Measurements from ENCODE around the gene PRKAR2B.
"Not testable (repeated sequence)": the region's sequence is repeated elsewhere in the genome, so short reads cannot be mapped to it uniquely, and the experiment has no call there.

PRKAR2B gene

DNA sequence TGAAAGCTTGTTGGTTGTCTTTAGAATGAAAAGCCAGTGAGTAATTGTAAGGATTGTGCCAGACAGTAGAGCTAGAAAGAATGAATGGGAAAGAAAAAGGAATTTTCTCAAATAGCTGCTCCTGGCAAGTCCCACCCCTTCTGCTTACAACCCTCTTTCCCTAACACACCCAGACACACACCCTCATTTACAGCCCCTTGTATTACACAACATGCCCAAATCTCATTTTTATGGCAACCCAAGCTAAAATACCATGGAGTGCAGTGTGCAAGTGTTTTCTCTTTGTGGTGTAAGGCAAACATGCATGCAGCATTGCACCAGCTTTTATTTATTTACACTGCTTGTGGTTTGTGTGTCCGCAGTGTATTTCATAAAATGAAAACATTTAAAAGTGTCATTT lies 1.5 kb downstream of the PRKAR2B start:
- DNase-seq = no peak
- intact Hi-C loops (cut with DNase I) = no loop called here

DNA sequence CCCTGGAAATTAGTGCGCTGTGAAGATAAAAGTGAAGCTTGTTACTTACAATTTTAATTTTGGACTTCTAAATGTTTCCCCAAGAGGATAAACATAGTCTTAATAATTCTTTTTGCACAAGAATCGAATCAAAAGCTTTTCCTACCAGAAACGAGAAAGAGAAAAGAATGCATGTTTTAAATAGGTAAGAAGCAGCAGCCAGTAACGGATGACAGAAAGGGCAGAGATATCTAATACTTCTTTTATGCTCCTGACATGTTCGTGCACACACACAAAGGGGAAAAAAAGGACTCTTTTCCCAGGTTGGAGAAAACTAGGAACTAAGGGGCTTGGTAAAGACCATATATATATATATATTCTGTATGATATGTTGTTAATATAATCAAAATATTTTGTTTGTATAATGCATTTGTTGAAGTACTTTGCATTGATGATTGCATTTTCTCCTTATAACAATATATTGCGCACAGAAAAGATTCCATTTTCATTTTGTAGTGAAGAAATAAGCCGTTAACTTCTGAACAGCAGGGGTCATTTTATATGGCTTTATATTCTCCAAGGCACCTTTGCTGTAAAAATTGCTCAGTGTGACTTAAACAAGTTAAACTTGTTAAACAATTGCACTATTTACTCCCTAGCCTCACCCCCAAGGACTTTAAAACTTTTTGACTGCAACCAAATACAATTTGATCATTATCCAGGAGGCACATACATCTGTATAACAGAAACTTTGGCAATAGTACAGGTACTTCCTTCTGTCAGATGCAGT lies 2.2 kb downstream of the PRKAR2B start:
- intact Hi-C loops (cut with DNase I) = no loop called here

DNA sequence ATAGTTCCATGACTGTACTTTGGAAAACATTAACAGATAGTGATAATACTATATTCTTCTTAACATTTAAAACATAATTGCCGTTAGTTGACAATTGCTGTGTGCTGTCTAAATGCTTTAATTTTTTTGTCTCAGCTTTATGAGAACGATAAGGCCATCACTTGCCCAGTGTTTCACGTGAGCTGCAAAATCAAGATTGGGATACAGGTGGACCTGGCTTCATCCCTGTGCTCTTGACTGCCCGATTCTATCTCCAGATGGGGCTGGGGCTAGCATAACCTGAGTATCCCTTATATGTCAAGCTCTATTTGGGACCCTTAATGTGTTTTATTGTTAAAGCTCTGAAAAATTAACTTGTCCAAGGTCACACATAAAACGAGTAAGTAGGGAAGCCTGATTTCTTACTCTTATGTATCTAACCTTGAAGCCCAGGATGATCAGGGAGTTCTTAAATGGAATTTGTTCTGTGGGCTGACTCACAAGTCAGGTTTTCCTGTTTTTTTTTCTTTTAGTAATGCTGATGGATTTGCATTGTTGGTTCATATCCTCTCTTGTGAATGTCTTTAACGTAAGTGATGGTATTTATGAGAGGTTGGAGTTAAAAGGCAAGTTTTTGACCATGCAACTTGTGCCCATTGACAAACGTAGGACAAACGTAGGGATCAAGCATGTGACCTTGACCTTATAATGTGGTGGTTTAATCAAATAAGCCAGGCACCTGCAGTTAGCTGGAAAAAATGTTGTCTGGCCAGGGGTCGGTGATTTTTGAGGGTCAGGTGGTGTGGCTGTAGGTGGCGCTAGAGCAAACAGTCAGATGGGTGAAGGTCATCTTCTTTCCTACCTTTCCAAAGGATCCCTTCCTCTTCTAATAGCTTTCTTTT lies 3.6 kb downstream of the PRKAR2B start:
- DNase-seq = no peak
- intact Hi-C loops (cut with DNase I) = no loop called here

More for the DNA sequence above, 2.2 kb downstream of the PRKAR2B start:
- DNase-seq = no peak

DNA sequence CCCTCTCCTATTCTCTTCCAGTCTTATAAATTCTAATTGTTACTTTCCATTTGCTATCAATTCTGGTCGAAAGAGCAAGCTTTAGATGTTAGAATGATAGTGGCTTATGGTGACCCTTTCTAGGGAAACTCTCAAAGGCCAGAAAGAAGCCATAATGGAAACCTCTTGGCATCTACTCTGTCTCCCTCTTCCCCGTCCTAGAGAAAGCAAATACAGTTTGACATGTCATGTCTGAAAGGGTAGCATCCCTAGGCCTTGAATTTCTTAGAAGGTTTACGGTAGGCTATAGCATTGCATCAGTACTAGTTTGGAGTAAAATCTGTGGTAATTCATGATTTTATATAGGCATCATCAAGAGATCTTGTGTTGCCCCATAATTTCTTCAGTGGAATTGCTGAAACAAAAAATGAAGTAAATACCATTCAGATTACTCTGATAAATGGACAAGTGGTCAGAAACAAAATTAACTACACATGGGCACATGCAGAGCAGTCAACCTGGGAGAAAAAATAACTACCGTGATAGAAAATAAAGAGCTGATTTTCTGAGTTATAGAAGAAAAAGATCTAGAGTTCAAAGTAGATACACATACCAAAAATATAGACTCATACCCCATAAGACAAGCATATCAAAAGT lies 4.4 kb downstream of the PRKAR2B start:
- no peak for DNase-seq
- intact Hi-C loops (cut with DNase I) = no loop called here

DNA sequence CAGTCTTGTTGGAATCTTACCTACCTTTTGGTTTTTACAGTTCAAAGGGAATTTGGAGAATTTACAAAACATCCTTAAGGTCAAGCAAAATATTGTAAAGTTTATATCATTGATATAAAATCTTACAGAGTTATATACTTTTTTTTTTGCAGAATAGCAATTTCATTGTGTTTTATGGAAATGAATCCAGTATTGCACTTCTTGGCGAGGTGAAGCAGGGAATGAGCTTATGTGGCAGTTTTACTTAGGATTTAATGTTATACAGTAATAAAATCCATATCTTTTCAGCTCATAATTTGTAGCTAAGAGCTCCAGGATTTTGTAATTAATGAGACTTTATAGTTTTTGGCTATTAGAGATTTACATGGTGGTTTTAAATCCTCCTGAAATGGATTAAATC lies 5.0 kb downstream of the PRKAR2B start:
- intact Hi-C loops (cut with DNase I) = no loop called here
- no peak for DNase-seq

DNA sequence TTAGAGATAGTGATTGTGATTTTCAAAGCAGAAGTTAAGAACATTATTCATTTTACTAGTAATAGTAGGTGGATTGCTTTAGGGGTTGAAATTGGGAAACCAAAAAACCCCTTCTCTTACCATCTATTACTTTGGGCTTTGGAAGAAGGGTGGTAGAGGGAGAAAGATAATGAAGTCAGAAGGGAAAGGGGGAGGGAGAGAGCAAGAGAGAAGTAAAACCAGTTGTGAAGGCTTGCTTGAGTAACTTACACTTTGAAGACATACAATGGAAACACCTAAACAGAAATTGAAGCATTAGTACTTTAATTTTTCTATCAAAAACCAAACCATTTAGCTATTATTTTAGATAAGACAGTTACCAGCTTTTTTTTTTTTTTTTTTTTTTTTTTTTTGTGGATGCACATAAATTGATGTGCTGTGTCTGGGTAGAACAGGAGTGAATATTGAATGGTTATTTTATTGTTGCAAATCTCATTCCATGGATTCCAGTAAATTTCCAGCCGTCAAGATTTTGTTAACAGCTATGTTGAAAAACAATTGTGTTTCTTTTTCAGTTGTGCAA lies 5.5 kb downstream of the PRKAR2B start:
- no peak for DNase-seq
- intact Hi-C loops (cut with DNase I) = no loop called here

DNA sequence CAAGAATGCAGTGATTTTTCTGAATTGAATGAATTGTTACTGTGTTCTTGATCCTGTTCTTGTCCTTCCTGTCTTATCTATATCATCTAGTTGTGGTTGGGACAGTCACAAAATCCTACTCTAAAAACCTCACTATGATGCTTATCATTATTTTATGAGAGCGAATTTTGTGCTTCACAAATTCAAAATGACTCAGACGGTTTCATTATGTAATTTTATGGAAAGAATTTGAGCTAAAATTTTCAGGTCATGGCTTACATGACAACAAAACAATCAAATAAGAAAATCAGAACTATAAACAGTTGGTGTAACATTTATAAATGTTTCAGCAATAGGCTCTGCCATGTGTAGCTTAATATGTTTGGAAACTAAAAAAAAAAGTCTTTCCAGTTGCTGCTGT lies 6.9 kb downstream of the PRKAR2B start:
- intact Hi-C loops (cut with DNase I) = no loop called here
- DNase-seq = no peak

DNA sequence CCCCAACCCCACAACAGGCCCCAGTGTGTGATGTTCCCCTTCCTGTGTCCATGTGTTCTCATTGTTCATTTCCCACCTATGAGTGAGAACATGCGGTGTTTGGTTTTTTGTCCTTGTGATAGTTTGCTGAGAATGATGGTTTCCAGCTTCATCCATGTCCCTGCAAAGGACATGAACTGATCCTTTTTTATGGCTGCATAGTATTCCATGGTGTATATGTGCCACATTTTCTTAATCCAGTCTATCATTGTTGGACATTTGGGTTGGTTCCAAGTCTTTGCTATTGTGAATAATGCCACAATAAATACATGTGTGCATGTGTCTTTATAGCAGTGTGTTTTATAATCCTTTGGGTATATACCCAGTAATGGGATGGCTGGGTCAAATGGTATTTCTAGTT lies 10.5 kb downstream of the PRKAR2B start:
- DNase-seq; intact Hi-C loops (cut with DNase I): not testable (repeated sequence)

DNA sequence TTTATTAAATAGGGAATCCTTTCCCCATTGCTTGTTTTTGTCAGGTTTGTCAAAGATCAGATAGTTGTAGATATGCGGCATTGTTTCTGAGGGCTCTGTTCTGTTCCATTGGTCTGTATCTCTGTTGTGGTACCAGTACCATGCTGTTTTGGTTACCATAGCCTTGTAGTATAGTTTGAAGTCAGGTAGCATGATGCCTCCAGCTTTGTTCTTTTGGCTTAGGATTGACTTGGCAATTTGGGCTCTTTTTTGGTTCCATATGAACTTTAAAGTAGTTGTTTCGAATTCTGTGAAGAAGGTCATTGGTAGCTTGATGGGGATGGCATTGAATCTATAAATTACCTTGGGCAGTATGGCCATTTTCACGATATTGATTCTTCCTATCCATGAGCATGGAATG lies 11.6 kb downstream of the PRKAR2B start:
- DNase-seq; intact Hi-C loops (cut with DNase I): not testable (repeated sequence)

DNA sequence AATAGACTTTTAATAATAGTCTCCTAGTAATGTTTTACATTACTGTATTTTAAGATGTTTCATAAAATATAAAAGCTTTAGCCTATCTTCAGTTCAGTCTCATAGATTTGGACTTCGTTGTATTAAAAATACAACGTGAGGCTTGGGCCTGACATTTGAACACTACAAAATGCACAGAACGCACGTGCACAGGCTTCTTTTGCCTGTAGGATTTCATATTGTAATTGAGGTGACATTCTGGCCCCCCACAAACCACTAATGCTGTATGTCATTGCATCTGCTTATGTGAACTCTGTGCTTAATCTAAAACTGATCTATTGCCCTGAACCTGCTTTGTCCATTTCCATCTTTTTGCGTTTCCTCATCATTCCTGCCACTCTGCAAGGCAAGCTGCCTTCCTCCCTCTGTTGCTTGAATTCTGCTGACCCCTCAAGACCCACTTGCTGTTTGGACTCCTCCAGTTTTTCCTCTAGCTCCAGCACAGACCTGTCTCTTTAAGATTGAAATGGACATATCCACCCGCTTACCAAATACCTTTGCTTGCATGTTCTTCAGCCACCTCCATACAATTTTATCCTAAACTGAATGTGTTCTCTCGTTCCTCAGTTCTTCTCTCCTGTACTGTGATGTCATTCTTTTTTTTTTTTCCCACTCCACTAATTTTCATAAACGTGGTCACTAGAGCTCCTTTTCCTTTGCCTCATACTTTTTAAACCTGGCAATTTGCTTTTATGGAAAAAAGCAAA lies 12.4 kb downstream of the PRKAR2B start:
- no peak for DNase-seq
- intact Hi-C loops (cut with DNase I) = no loop called here

DNA sequence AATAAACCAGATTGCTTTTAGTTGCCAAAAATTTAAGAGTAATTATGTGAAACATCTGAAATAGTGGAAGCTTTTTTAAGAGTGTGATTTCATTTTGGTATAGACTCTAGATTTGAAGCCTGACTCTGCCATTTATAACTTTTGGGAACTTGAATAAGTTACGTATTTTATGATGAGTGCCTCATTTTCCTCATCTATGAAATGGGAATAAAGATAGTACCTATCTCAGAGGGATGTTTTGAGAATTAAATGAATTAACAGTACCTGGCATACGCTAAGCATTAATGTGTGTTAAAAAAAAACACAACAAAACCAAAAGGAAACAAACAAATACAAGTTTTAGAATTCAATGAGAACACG lies 12.9 kb downstream of the PRKAR2B start:
- no peak for DNase-seq
- intact Hi-C loops (cut with DNase I) = no loop called here

DNA sequence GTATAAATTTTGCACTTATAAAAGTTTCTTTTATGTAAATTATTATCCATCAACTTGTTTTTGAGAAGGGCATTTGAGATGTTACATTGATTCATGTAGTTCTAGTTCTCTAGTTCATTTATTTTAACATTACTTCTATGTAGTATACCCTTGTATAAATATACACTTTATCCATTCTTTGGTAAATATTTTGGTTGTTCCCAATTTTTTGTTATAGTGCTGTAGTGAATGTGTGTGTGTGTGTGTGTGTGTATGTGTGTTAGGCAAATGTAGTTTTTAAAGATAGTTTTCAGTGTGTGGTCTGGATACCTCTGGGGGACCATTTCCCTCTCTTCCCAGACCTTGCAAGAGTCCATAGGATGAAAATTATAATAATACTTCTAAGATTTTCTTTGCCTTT lies 15.0 kb downstream of the PRKAR2B start:
- intact Hi-C loops (cut with DNase I) = no loop called here

DNA sequence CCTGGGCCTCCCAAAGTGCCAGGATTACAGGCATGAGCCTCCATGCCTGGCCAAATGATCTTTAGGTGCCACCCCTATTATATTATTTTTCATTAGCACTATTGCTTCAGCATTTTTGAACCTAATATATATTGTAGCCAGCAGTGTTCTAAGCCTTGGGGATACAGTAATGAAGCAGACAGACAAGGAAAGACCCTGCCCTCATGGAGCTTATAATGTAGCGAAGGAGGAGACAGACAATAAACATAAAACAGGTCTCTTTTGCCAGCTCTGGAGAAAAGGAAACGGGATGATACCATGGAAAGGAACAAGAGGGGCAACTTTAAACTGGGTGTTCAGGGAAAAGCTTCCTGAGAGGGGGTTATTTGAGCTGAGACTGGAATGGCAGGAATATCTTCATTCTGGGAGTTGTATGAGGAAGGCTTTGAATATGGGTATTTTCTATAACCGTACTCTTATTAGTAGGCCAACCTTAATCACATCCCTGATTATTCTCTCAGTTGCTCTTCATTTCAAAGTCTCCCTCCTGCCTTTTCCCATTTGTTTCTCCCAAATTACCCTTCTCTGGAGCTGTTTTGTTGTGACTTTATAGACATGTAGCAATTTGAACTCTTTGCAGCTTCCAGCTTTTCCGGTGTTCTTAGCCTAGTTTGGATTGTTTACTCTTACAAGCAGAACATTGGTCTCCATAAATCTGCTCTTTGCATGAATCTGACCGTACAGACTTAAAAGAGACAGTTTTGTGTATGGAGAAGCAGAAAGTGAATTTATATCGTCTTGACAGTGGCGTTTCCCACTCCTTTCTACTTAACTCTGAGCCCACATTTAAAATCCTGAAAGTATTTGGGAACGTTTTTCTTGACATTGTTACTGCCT lies 19.0 kb downstream of the PRKAR2B start:
- no peak for DNase-seq

More for the DNA sequence above, 15.0 kb downstream of the PRKAR2B start:
- DNase-seq = no peak

DNA sequence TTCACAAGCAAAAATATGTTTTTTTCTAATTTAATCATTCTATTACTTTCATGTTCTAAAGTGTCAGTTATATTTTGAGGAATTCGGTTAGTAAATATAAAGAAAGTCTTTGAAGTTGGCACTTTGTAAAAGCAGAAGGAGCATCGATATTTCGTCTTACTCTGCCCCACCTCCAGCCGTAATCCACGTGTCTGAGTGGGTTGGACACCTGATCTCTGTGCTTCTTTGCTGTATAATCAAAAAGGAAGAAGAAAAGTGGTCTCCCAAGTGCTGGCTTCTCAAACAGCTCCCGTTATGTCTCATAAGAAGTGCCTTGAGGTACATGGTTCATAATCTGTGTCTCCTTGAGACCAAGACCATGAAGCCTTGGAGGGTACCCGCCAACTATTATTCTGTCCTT lies 19.8 kb downstream of the PRKAR2B start:
- DNase-seq = peak in 1 of 10 donors; percentile 69
- intact Hi-C loops (cut with DNase I) = no loop called here

More for the DNA sequence above, 19.0 kb downstream of the PRKAR2B start:
- intact Hi-C loops (cut with DNase I) = no loop called here

DNA sequence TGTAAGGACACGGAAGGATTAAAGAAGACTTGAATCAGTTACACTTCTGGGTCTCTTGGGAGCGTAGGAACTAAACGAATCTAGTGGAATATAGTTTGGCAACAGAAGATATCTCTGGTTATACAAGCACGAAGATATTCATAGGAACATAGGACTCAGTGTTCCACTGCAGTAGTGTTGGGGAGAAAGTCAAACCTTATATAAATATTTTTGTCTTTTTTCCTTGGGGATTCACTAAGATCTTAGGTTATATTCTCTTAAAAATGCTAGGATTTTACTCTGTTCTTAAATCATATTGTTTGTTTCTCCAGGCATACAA lies 21.4 kb downstream of the PRKAR2B start:
- intact Hi-C loops (cut with DNase I) = no loop called here

DNA sequence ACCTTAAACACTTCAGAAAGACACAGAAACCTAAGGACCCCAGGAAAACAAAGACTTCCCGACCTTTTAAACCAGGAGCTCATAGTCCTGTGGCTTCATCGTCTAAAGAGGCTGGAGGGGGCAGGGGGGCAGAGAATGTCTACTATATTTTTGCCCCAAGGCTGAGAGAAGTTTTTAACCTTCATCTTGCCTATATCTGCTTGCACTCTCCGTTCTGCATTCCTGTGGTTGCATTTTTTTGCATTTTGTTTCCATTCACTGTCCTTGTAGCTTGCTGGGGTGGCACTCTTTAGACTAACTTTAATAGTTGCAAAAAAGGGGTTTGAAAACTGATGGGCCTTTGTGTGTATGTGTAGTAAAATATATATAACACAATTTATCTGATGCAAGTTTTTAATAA lies 23.7 kb downstream of the PRKAR2B start:
- no peak for DNase-seq
- intact Hi-C loops (cut with DNase I) = no loop called here

More for the DNA sequence above, 21.4 kb downstream of the PRKAR2B start:
- no peak for DNase-seq

DNA sequence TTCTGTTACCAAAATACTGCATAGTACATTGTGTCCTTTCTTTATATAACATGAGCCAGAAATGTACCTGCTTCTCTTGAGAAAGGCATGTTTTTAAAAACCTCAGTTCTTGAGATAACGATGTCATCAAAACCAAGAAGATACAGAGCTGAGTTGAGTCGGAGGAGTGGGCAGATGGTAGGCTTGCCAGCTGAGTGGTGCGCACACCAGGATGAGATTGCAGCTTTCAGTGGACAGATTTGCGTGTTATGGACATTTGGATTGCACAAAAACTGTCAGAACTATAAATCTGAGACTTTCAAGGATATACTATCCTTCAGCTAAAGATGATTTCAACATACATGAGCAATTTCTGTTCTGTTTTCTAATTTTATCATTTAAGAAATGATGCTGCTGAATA lies 25.0 kb downstream of the PRKAR2B start:
- peak in 5 of 10 donors; percentile 45 to 91 (median 86) for DNase-seq
- intact Hi-C loops (cut with DNase I) = no loop called here

DNA sequence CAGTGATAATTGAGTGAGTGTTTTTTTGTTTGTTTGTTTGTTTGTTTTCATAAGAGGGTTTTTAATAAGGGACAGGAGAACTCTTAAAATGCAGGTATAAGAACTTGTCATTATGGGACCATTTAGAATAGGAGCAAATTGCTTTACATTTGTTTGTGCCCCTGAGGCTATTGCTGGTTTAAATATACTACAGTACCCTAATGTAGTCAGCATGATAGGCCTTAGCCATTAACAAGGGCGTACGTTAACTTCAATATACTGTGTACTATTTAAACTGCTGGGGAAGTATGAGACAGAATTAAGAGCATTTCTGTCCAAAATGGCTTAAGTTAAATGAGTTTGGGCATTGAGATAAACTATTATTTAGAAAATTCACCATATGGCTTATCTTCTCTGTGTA lies 26.2 kb downstream of the PRKAR2B start:
- no peak for DNase-seq

DNA sequence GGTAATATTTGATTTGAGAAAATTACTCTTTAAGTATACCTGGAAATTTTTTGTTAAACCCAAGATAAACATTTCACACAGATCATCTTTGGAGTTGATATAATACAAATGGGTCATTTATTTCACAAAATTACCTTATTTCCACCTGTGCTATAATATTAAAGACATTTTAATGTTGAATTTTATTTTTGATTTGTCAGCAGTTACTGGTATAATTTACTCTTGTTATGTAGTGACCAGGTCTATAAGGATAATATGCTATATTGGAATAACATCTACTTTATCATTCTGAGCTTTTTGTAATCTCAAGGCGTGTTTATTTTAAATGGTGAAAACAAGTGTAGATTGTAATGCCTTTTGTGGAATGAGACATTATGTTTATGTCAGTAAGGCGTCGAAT lies 26.6 kb downstream of the PRKAR2B start:
- intact Hi-C loops (cut with DNase I) = no loop called here
- no peak for DNase-seq

More for the DNA sequence above, 26.2 kb downstream of the PRKAR2B start:
- intact Hi-C loops (cut with DNase I) = no loop called here

Measured in posterior cingulate gyrus (tissue), 11 donors.